Osteocyte (in vitro differentiated cells): ENCODE measurements around the gene RBFOX2. TPM values are rescaled to one million over a fixed set of nuclear protein-coding genes. Genes with fewer than 3 reads are reported as not detected.
"Not testable (repeated sequence)": the region's sequence is repeated elsewhere in the genome, so short reads cannot be mapped to it uniquely, and the experiment has no call there.

Source experiments
- DNase-seq: peaks from one replicate; pipeline ENCODE4 v3.0.0; 2021; ENCODE audit warnings: mixed read lengths; ENCODE audit not compliant: unreplicated experiment; ENCODE audit errors: extremely low spot score
- H3K27ac Mint-ChIP-seq: one replicate; pipeline ENCODE4 v1.8.0; 2021; ENCODE audit warnings: mild to moderate bottlenecking, mixed read lengths; ENCODE audit not compliant: unreplicated experiment
- H3K27me3 Mint-ChIP-seq: one replicate; pipeline ENCODE4 v1.8.0; 2021; ENCODE audit warnings: mixed read lengths; ENCODE audit not compliant: unreplicated experiment
- H3K36me3 Mint-ChIP-seq: one replicate; pipeline ENCODE4 v1.8.0; 2021; ENCODE audit warnings: mixed read lengths; ENCODE audit not compliant: unreplicated experiment
- H3K4me1 Mint-ChIP-seq: one replicate; pipeline ENCODE4 v1.8.0; 2021; ENCODE audit warnings: mixed read lengths; ENCODE audit not compliant: unreplicated experiment
- H3K4me3 Mint-ChIP-seq: one replicate; pipeline ENCODE4 v1.8.0; 2021; ENCODE audit warnings: mild to moderate bottlenecking, moderate library complexity, mixed read lengths; ENCODE audit not compliant: unreplicated experiment
- H3K9me3 Mint-ChIP-seq: one replicate; pipeline ENCODE4 v1.8.0; 2021; ENCODE audit warnings: mixed read lengths; ENCODE audit not compliant: unreplicated experiment
- CTCF ChIP-seq: fragments of 200-600 bp; sonication (generic); IDR thresholded peaks from 2 replicates; pipeline ENCODE4 v1.5.0; 2021; ENCODE audit warnings: antibody characterized with exemption, mild to moderate bottlenecking, moderate library complexity
- total RNA-seq: library from RNA; stranded (reverse); gene quantifications from 2 replicates; pipeline ENCODE4 v1.2.1, GENCODE V29; 2021

Gene RBFOX2
- total RNA-seq, 1 donor from 2014 or later = 151 TPM

GRCh38 chr22:35799150-35799549 lies 229.5 kb downstream of the RBFOX2 start:
- TF ChIP-seq CTCF = no peak
- DNase-seq = no peak
- H3K4me1 Mint-ChIP-seq = peaks cover 31% of the 10 kb centered on the region
- H3K27me3 Mint-ChIP-seq = no peaks in the 10 kb centered on the region
- H3K27ac Mint-ChIP-seq = no peak overlapping the region
- no peak overlapping the region for H3K4me3 Mint-ChIP-seq
- H3K9me3 Mint-ChIP-seq = peaks cover 5% of the 10 kb centered on the region
- peaks cover 12% of the 10 kb centered on the region for H3K36me3 Mint-ChIP-seq

DNA sequence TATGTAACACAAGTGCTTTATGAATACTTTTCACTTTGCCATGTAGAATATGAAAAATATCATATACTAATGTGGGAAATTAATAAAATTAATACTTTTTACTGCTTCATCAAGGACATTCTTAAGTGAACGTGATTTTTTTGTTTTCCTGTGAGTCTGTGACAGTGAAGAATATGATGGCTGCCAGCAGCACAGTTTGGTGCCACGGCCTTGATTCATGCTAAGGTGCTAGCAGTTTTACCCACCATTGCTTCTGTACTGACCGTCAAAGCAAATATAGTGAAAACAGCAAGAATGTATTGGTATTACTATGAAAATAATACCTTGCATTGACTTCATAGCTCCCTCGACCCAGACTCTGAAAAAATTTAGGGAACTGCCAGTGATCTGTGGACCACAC lies 231.2 kb downstream of the RBFOX2 start:
- Mint-ChIP-seq H3K9me3 (peaks cover 4% of the 10 kb centered on the region), H3K27me3 (no peaks in the 10 kb centered on the region), H3K4me3 (no peak overlapping the region), H3K36me3 (peaks cover 5% of the 10 kb centered on the region), H3K27ac (no peak overlapping the region), H3K4me1 (peaks cover 24% of the 10 kb centered on the region)
- DNase-seq = no peak
- TF ChIP-seq CTCF = no peak

- DNase-seq = no peak
- TF ChIP-seq CTCF = no peak
- H3K36me3 Mint-ChIP-seq = peaks cover 5% of the 10 kb centered on the region
- H3K4me3 Mint-ChIP-seq = no peak overlapping the region
- no peak overlapping the region for H3K27ac Mint-ChIP-seq
- peaks cover 4% of the 10 kb centered on the region for H3K9me3 Mint-ChIP-seq
- H3K27me3 Mint-ChIP-seq = no peaks in the 10 kb centered on the region
- peaks cover 17% of the 10 kb centered on the region for H3K4me1 Mint-ChIP-seq
Measured at GRCh38 chr22:35795476-35795875, 233.1 kb downstream of the RBFOX2 start.

DNA sequence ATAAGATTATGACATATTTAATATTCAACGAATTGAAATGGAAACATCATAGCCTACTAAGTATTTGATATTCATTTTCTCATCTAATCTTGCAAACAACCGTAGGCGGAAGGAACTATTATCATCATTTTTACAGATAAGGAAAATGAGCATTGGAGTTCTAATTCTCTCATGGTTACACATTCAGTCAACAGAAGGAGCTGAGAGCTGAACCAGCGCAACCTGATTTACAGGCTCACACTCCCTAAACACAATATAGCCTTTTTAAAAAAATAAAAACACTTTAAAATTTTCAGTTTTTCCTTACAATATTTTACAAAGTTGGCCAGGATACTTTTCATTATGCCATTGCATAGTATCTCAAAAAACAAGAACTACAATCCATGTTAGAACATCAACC lies 236.1 kb downstream of the RBFOX2 start:
- Mint-ChIP-seq H3K4me3 (no peak overlapping the region), H3K27me3 (no peaks in the 10 kb centered on the region), H3K9me3 (peaks cover 4% of the 10 kb centered on the region), H3K27ac (no peak overlapping the region), H3K4me1 (peaks cover 19% of the 10 kb centered on the region), H3K36me3 (peaks cover 10% of the 10 kb centered on the region)
- no peak for TF ChIP-seq CTCF
- no peak for DNase-seq

DNA sequence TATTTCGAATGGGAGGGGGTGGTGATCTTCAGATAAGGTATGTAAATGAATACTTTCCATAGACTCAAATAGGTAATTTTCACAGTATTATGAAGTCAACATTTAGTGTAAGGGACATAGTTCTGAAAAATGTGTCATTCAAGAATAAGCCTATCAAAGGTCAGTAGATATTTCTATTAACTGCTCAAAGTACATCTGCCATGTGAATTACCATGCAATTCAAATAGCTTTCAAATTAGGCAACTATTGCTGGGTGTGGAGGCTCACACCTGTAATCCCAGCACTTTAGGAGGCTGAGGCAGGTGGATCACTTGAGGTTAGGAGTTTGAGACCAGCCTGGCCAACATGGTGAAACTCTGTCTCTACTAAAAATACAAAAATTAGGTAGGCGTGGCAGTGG lies 236.8 kb downstream of the RBFOX2 start:
- not testable (repeated sequence) for H3K27me3 Mint-ChIP-seq, H3K4me3 Mint-ChIP-seq, DNase-seq, H3K9me3 Mint-ChIP-seq, H3K36me3 Mint-ChIP-seq, H3K27ac Mint-ChIP-seq
- H3K4me1 Mint-ChIP-seq = peaks cover 16% of the 10 kb centered on the region
